ENCODE data around the gene SMIM22.

The SMIM22 gene

DNA sequence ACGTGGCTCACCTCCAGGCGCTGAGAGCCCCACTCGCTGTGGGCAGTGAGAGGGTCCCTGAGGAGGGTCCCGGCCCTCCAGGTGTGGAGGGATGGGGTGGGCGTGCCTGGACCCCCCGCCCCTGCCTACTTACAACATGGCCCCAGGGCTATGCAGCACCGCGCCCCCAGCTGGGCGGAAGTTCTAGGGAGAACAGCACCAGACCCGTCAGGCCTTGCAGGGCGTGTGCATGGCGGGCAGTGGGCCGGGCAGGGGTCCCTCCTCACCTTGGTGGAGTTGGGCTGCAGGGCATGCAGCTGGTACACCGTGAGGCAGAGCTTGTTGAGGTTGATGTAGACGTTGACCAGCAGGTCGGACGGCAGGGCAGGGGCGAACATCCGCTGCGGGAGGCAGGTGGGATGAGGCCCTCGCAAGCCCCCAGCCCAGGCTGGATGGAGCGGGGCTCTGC, 2.7 kb downstream of the SMIM22 start:
- DNase-seq: no peak

DNA sequence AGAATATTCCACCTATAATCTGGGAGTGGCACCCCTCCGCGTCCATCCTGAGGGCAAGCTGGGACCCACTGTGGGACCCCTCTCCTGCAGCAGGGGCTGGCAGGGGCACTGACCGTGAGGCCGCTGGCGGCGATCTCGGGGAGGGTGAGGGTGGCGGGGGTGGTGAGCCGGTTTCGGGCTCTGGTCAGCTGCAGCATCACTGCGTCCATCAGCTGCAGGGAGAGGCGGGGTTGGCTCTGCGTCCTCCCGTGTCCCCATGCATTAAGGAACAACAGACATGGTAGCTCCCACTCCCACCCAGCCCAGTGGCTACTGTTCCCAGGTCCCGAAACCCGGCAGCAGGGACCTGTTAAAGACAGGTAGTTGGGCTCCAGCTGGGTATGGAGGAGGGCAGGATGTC, 3.3 kb downstream of the SMIM22 start:
- DNase-seq: no peak

DNA sequence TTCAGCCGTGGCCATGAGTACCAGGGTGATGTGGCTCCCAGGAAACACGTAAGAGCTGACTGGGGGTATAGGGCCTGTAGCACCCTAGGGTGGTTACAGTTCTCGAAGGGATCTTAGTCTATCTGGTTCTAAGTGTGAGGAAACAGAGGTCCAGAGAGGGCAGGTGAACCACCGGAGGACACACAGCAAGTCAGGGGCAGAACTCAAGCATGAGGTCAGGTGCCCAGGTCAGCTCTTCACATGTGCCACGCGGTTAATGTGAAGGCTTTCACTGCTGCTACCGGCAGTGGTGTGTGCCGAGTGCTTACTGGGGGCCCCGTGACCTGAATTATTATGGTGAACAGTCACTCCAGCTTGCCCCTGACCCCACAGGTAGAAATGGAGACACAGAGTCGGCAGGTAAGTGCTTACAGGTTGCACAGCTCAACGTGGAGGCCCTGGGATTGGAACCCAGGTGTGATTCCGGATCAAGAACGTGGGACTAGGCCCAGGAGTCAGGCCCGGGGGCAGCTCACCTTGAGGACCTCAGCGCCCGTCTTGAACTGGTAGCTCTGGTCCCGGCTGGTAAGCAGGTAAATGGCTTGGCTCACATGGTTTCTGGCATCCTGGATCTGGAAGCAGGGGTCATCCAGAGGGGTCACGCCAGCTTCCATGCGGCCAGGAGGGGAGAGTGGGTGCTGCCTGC, 4.1 kb downstream of the SMIM22 start:
- no peak for DNase-seq

DNA sequence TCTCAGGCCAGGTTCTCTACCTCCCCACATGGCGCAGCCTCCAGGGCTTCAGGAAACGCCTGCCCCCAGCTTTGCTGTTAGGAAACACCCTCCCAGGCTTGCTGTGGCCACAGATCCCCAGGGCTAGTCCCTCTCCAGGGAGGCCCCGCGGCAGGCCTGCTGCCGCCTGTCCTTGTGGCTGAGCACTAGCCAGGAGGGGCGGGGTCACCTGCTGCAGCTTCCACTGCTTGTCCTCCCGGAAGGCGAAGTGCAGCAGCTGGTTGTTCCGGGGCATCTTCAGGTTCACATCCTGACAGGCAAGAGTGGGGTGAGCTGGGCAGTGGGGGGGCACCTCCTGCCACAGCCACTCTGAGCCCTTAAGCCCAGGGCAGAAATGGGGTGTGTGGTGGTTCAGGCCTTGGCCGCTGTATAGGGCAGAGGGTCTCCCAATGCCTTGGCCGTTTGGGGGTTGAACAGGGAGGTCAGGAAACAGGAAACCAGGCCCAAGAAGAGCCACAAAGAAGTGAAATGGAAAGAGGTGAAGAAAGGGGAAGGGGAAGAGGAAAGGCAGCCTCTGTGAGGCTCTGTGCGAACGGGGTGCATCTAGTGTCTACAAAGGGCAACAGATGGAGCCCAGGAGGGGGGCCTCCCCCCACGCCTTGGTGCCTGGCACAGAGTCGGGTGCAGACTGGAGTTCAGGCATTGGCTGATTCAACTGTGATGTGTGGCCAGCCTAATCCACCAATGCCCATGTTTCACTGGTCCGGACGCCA, 5.3 kb downstream of the SMIM22 start:
- no peak for DNase-seq

DNA sequence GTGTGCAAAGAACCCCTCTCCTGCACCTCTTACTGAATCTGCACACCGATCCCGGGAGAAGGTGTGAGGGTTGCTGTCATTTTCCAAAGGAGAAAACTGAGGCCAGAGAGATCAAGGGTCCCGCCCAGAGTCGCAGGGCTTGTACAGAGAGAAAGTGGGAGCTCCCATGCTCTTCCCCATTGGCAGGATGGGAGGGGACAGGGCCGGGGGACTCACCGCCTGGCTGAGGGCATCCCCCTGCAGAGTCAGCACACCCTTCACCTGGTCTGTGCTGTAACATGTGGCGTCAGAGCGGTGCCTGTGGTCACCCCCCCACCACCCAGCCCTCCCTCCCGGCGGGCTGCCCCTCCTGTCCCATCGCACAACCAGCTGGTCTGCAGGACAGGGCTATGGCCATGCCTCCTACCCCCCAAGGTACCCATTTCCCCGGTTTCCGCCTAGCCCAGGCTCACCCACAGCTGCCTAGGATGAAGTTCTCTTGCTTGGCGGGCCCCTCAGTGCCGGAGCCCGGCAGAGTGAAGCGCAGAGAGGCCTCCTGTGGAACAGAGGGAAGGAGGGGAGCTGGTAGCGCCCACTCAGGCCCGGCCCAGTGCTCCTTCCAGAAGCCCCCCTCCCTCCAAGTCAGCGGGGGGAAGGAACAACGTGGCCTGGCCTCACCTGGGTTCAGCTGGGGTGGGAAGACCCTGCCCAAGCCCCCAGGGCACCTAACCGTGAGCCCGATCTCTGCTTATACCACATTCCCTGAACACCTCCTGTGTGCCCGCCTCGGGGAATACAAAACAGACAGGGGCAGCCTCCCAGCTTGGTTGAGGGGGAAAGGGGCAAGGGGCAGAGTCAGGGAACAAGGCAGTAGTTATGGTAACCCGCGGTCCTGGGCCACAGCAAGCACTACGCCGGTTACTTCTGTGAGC, 6.1 kb downstream of the SMIM22 start:
- DNase-seq: no peak

DNA sequence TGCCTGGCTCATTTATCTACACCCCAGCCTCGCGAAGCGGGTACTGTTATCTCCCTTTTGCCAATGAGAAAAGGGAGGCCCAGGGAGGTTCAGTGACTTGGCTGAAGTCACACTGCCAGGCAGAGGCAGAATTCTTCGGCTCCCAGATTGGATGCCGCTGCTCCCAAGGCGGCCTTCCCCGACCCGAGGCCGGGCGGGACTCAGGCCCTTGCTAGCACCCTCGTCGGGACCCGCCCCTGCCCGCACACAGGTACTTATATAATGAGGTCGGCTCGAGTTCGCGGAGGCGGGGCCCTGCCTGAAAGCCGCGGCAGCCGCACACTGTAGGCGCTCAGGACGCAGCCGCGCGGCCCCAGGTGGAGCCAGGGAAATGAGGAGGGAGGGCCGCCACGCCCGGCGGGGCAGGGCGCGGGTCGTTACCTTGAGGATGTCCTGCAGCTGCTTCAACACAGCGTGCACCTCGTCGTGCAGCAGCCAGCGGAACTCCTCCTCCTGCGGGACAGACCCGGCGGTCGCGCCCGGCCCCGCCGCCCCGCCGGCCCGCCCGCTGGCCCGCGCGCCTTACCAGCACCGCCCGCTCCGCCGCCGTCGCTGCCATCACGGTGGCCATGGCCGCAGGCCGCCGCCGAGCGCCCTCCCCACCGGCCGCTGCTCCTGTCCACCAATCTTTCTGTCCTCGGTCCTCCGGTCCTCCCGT, 6.9 kb downstream of the SMIM22 start, which contains the start of gene ROGDI:
ROGDI (minus strand) TSS at position 672 of the 697 bp plus-strand sequence; CDS start at position 610, 62 bp downstream.
- DNase-seq: peak; percentile 90

DNA sequence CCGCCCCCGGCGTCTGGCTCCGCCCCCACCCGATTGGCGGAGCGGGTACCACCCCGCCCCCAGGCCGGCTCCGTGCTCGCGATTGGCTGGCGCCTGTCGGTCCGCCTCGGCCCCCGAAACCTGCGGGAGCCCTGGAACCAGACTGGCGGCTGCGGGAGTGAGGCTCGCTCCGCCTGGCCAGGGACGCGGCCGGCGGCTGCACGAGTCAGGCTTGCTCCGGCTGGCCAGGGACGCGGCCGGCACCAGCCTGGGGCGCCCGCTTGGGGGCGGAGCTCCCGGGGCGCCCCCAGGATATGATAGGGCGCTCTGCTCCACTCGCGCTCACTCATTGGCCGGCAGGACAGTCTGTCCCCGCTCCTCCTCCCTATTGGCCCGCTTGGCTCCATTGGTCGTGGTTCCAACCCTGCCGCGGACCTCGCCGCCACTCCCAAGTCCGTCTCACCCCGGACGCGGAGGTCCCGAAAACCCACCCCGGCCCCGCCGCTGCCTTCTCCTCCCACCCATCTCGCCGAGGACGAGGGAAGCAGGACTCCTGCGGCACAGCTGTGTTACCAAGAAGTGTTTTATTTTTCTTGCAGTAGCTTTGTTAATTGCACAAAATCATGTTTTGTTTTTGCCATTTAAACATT, 7.6 kb downstream of the SMIM22 start:
- peak; percentile 93 for DNase-seq

DNA sequence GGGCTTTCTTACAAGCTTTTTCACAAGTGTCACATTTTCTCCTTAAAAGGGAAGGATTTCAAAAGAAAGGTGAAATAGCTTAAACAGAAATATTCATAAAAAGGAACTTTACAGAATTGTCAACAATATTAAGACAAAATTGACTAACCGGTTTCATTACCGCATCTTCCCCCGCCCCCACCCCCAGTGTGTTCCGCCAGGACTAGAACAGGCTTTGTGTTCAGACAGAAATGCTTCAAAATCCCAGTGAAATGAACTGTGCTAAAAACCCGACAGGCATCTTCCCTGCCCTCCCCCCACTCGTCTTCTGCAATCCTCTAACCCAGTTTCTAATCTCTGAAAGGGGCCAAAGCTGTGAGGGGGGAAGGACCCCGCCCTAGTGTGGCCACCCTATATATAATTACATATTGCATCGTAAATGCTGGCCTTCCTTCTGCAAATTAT, 8.3 kb downstream of the SMIM22 start:
- DNase-seq: no peak

DNA sequence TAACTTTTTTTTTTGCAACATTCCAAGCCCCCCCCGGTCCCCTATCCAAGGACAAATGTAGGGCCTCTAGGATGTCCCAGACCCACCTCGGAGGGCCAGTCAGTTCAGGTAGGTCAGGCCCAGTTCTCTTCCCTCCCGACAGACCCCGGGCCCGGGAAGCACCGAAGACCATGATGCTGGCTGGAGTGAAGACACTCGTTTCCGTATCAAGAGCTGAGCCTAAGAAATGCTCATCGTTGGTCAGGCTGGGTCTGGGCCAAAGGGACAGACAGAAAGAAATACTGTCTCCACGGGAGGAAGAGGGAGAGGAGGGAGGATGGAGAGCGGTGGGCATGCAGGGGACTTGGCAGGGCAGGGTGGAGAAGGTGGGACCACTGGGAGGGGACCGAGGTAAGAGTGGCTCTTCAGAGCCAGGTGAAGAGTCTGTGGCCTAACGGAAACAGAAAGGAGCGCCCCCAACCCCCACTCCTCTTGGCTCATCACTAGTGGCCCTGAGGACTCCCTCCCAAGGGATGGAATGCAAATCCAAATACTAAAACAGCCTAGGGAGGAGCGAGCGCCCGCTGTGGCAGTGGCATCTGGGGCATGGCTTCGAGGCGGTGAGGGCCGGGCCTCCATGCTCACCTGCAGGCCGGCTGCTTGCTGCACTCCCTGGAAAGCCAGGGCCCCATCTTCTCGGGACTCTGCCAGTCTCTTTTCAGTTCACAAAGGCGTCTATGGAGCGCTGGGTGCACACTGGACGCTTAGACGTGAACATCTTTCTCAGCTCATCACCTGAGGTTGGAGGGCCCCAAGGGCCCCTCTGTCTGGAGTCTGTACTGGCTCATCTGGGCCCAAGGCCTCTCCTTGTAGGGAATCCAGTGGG, 9.0 kb downstream of the SMIM22 start:
- no peak for DNase-seq

DNA sequence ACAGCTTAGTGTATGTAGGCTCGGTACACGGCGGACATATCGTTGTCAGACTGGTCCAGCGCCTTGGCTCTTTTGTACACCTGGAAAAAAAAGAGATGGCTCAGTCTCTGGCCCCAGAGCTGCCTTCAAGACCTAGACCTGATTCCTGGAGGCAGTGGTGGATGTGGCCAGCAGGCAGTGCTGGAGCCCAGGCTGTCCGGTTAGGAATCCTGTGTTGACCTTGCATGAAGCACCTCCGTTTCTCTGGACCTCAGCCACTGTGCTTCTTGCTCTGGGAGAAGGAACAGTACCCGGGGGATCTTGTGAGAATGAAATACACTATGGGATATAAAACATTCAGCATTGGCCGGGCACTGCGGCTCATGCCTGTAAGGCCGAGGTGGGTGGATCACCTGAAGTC, 10.1 kb downstream of the SMIM22 start:
- DNase-seq: no peak

DNA sequence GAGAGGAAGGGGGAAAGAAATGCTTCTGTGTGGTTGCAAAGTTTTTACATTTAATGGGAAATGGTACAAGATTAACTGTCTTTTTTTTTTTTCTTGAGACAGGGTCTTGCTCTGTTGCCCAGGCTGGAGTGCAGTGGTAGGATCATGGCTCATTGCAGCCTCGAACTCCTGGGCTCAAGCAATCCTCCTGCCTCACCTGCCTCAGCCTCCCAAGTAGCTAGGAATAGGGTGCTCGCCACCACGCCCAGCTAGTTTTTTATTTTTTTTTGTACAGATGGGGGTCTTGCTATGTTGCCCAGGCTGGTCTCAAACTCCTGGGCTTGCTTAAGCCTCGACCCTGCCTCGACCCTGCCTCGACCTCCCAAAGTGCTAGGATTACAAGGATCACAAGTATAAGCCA, 11.1 kb downstream of the SMIM22 start:
- DNase-seq: no peak

DNA sequence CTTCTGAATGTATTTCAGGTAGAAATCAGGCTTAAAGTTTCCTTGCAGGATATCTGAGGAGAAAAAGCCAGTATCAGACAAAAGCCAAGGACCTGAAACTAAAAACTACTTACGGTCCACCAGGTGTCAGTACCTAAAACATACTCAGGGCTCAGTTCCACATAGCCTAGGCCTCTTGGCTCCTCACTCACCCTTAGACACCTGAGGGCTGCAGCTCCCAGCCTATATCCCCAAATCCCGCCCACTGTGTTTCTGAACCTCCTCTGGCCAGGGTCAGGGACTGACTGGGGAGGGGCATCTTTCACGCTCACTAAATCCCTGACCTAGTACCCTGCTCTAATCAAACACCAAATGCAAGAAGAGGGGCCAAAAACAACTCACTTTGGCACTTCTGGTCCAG, 16.1 kb downstream of the SMIM22 start:
- no peak for DNase-seq

DNA sequence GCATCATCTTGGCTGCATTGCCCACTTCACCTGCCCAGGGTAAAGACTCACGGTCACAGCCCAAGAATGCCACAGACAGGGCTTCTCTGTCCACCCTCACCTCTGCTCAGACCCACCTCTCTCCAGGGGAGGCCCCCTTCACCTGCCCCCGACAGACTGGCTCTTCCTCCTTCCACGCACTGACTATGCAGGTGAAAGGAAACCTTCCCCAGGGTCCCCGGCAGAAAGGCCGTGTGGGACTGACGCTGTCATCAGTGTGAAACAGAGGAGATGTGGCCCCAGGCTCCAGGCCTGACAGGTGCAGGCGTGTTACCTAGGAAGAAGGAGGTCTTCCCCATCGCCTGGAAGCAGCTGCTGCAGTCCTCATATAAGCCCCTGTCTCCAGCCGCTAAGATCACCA, 16.6 kb downstream of the SMIM22 start:
- DNase-seq: no peak

DNA sequence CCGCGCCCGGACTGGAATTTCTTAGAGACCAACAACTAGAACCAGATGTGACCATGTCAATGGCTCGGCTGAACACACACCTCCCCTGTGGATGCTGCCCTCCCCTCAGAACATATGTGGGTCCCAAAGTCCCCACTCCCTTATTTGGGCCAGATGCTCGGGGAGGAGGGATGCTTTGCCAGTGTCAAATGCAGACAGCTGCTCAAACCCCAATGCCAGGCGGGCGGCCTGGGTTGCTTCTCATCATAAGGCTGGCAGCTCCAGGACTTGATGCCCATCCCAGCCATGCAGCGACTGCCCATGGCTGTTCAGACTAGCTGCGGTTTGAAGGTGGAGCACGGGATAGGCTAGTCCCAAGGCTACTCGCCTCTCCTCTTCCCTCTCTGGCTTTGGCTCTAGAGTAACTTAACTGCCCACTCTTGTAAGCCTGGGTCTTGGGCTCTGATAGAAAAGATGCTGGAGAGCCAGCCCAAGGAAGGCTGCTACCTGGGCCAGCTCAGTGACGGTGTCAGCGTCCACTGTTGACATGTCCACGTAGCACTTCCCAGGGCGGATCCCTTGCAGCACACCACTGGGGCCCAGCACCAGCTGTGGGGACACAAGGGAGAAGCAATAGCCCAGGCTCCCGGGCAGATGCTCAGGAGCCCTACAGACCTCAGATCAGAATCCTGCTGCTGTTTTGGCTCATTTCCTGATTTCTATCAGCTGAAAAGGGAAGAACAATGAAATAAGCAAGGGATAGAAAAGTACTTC, 18.3 kb downstream of the SMIM22 start:
- DNase-seq: no peak

DNA sequence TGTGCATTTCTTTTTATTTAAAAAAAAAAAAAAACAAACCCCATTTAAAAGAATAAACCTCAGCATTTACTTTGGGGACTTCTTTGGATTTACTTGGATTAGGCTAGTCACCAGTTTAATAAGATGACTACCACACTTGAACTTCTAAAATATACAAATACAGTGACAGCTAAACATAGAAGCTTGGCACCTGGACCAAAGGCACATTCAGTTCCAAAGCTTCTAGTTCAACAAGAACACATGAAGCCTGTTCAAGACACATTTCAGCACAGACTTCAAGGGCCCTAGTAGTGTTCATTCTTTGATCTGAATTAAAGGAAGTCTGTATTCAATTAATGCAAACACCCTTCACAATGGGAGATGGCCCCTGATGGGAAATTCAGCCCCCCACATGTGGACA, 18.9 kb downstream of the SMIM22 start:
- no peak for DNase-seq

DNA sequence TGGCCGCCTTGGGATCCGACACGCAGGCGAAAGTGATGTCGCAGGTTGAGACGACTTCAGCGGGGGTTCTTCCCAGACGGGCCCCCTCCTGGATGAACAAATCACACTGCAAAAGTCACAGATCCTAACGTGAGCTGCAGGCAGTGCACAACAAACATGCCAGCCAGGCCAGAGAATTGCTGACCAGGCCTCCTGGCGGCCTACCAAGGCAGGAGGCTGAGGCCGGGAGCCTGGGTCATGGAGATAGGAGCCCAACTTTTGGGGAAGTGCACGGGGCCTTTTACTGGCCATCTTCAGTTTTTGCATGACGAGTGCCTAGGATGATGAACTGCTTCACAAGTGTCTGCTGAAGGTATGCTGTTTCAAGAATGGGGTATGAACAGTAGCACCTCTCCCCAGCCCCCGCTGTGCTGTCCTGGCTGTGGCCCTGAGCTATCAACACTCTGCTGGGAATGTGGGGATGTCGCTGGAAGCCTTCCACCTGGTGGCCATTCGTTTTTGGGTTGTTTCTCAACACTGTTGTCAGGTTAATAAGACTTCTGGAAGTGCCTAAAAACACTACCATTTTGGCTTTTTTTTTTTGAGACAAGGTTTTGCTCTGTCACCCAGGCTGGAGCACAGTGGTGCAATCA, 19.5 kb downstream of the SMIM22 start:
- no peak for DNase-seq

DNA sequence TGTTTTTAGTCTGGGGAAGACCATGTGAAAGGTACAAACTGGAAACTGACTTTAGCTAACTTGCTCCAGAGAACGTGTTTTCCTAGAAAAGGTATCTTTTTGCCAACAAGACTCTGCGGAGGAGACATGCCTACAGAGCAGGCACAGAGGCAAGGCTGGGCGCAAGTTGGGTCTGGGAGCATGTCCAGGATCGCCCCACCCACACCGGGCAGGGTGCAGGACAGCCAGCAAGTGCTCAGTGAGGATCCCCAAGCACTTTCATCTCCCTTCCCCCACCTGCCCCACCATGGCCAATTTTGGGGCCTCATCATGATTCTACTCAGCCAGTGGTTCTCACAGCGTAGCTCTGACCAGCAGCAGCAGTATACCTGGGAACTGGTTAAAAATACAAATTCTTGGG, 25.5 kb downstream of the SMIM22 start:
- DNase-seq: no peak

DNA sequence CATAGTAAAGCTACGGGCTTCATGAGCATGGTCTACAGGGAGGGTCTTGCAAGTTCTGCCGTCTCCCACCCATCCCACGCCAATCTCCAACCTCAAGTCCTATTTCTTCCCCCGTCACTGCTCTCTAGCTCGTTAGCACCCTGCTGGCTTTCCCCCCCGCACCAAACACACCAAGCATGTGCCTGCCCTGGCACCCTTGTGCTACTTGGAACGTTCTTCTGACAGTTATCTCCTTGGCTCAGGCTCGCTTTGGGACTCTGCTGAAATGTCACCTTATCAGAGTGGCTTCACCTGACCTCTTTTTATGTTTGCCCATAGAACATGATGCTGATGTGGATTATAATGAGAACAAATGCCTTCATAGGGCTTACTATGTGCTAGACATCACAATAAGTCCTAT, 30.0 kb downstream of the SMIM22 start:
- no peak for DNase-seq

DNA sequence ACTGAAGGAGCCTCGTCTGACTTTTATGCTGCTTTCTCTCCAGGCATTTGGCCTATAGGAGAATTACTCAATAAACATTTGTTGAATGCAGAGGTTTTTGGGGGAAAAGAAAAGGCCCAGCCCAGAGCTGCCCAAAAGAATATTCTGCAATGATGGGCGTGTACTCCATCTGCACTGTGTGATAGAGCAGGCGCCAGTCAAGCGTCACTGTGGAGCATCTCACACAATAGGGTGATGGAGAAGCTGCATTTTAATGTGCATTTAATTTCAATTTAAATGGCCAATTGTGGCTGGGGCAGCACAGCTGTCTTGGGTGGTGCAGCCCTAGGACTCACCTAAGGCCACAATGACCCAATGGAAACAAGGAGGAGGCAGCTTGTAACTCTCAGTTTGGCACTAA, 31.4 kb downstream of the SMIM22 start:
- no peak for DNase-seq

DNA sequence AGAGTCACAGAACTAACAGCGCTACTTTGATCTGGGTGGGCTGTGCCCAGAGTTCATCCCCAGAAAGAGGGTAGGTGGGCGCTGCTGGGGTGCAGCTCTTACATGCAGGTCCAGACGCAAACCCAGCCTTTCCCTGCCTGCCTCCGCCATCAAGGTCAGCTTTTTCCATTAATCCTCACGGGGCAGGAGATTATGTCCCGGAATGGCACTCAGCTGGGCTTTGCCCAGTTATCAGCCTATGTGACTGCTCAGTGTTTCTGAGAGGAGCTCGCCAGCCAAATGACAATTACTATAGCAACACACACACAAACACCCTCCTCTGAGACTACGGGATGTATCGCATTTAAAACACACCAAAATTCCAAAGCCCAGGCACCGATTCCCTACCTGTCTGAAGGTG, 31.8 kb downstream of the SMIM22 start:
- DNase-seq: no peak
